Measurements from ENCODE around the gene INHBB. TPM values are rescaled to one million over a fixed set of nuclear protein-coding genes. Genes with fewer than 3 reads are reported as not detected.

Gene INHBB
- polyA plus RNA-seq, 2 of the 4 experiments (the other 2 are of a cell fraction), result 7.2 to 25.3 TPM

DNA sequence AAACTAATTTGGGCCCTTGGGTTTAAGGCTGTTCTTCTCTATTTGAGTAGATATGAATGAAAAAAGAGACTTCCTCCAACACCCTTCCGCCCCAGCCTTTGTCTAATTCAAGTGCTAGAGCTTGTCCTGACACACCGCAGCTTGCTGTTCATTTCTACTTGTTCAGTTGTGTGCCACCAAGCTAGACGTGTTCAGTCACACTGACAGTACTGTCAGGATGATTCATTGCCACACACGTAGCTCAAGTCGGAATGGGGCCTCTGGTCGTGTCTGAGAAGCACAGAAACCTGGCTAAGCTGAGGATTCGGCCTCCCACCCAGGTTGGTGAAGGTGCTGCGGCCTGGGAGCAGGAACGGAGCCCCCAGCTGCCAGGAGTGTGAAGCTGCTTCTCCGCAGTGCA is 45.6 kb upstream of the INHBB start:
- DNase-seq (ENCODE audit: low read depth in 1 of 2, low spot score in 1 of 2), result no peak
- no peak for ATAC-seq
- H3K9me3 ChIP-seq, result no peaks in the 10 kb centered on the region
- H3K4me1 ChIP-seq, result no peaks in the 10 kb centered on the region
- CTCF ChIA-PET, result interaction anchor here (1.1 to 3.8 kb wide), 2 partner anchors 12 to 381 kb away, joined by 4 to 25 read pairs; no protein-coding TSS in a partner anchor
- WGBS (ENCODE audit: missing lambda C conversion rate), result 86% methylated on average over 9 of the region's 10 CpGs
- POLR2A ChIA-PET, result no interaction called here
- H3K4me3 ChIP-seq, result no peak overlapping the region
- no peak for TF ChIP-seq RNF2 (IDR thresholded peaks at IDR 0.05; ENCODE audit: borderline replicate concordance, low read depth)
- TF ChIP-seq ELK1 (IDR thresholded peaks at IDR 0.05; ENCODE audit: low read depth, low read length), result no peak
- TF ChIP-seq SREBF2 (IDR thresholded peaks at IDR 0.05), result no peak
- no peak for TF ChIP-seq NR3C1 (IDR thresholded peaks at IDR 0.05)
- no peak for TF ChIP-seq PBX3 (IDR thresholded peaks at IDR 0.05)
- no peak for TF ChIP-seq TFCP2L1 (CRISPR knock-in tag; IDR thresholded peaks at IDR 0.05)
- TF ChIP-seq MYC (IDR thresholded peaks at IDR 0.05; ENCODE audit: borderline replicate concordance, low read length), result no peak
- no peak for TF ChIP-seq JUN (IDR thresholded peaks at IDR 0.05)
- TF ChIP-seq EP300 (IDR thresholded peaks at IDR 0.05), result no peak
- no peak for TF ChIP-seq CHD2 (IDR thresholded peaks at IDR 0.05; ENCODE audit: low read length, partially characterized antibody)
- no peak for TF ChIP-seq ATOH8 (CRISPR knock-in tag; IDR thresholded peaks at IDR 0.05; ENCODE audit: low read depth)
- no peak for TF ChIP-seq PHF8 (IDR thresholded peaks at IDR 0.05; ENCODE audit: borderline replicate concordance, low read depth)
- TF ChIP-seq MAFK (IDR thresholded peaks at IDR 0.05; ENCODE audit: partially characterized antibody), result no peak
- no peak for TF ChIP-seq USF2 (IDR thresholded peaks at IDR 0.05)
- no peak for TF ChIP-seq GATA3 (IDR thresholded peaks at IDR 0.05; ENCODE audit: borderline replicate concordance)
- no peak for TF ChIP-seq RCOR1 (IDR thresholded peaks at IDR 0.05; ENCODE audit: low read depth, low read length)
- TF ChIP-seq HES2 (IDR thresholded peaks at IDR 0.05), result no peak
- no peak for TF ChIP-seq HDAC2 (IDR thresholded peaks at IDR 0.05)
- TF ChIP-seq JUNB (IDR thresholded peaks at IDR 0.05), result no peak
- no peak for TF ChIP-seq CBX2 (IDR thresholded peaks at IDR 0.05; ENCODE audit: borderline replicate concordance, low read depth)
- no peak overlapping the region for H3K27ac ChIP-seq
- H3K4me2 ChIP-seq, result no peak overlapping the region
- FAIRE-seq, result no peak

DNA sequence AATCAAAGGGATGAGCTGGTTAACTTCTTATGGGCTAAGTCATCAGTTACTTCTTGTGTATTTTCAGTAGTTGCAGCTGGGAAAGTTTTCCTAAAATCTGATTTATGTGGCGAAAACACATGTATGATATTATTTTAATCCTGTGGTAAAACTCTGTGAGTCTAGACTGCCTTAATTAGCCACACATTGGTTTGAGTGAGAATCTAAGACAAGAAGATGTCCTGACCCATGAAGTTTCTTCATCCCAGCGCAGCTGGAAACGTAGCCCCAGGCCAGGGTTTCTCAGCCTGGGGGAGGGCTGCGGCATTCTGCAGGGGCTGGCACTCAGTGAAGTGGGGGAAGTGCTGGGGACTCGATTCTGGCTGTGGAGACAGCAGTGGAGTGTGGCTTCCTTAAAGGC is 44.7 kb upstream of the INHBB start:
- 91% methylated on average over 5 of the region's 5 CpGs for WGBS (ENCODE audit: missing lambda C conversion rate)

More for the DNA sequence above, 44.7 kb upstream of the INHBB start:
- ATAC-seq (no peak), DNase-seq (ENCODE audit: low read depth in 1 of 2, low spot score in 1 of 2) (no peak), FAIRE-seq (no peak)
- ChIA-PET POLR2A (no interaction called here), CTCF (interaction anchor here (1.2 to 3.8 kb wide), 2 partner anchors 11 to 73 kb away, joined by 3 to 25 read pairs; no protein-coding TSS in a partner anchor)
- TF ChIP-seq GATA3 (IDR thresholded peaks at IDR 0.05; ENCODE audit: borderline replicate concordance) (no peak), HDAC2 (IDR thresholded peaks at IDR 0.05) (no peak), ATOH8 (CRISPR knock-in tag; IDR thresholded peaks at IDR 0.05; ENCODE audit: low read depth) (no peak), NR3C1 (IDR thresholded peaks at IDR 0.05) (no peak), CEBPB (IDR thresholded peaks at IDR 0.05) (no peak), MAFK (IDR thresholded peaks at IDR 0.05; ENCODE audit: partially characterized antibody) (no peak), RCOR1 (IDR thresholded peaks at IDR 0.05; ENCODE audit: low read depth, low read length) (no peak), JUNB (IDR thresholded peaks at IDR 0.05) (no peak), ZC3H11A (IDR thresholded peaks at IDR 0.05) (no peak), RARB (CRISPR knock-in tag; IDR thresholded peaks at IDR 0.05) (no peak), JUN (IDR thresholded peaks at IDR 0.05) (no peak), TFCP2L1 (CRISPR knock-in tag; IDR thresholded peaks at IDR 0.05) (no peak), USF2 (IDR thresholded peaks at IDR 0.05) (no peak), MAZ (IDR thresholded peaks at IDR 0.05; ENCODE audit: borderline replicate concordance, low read depth, low read length) (no peak)
- no peaks in the 10 kb centered on the region for H3K4me1 ChIP-seq
- H3K27ac ChIP-seq, result no peak overlapping the region
- H3K4me3 ChIP-seq, result no peak overlapping the region
- H3K9me3 ChIP-seq, result no peaks in the 10 kb centered on the region
- H3K4me2 ChIP-seq, result no peak overlapping the region
